AG09319 (cell line): Measurements from ENCODE around the gene IRF2.

ENCODE experiments used
- DNase-seq: peaks from one replicate; pipeline ENCODE4 v3.0.0-alpha.2; 2010; ENCODE audit warnings: low read depth; ENCODE audit errors: extremely low read depth
- TF ChIP-seq, protein P1 (sequence below): IDR thresholded peaks from 2 replicates; pipeline ENCODE4 v1.5.1; 2011; ENCODE audit warnings: low read depth, mild to moderate bottlenecking, inconsistent platforms, low read length, moderate library complexity

The IRF2 gene

DNA sequence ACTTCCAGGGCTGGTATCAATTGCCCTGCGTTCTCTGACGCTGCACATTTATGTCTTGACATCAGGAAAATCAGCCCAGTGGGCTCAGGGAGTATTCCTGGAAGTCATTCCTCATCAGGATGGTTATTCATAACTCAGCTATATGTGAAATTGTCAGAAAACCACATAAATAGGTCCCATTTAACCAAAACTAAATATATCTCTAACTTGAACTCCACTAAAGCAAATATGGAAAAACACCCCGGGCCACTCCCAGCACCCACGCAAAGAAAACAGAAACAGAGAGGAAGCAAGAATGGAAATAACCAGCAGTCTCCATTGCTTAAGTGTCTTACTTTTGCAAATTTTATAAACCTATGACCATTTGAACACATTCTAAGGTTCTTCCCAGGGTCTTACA lies 112.0 kb downstream of the IRF2 start:
- TF ChIP-seq, protein P1, sequence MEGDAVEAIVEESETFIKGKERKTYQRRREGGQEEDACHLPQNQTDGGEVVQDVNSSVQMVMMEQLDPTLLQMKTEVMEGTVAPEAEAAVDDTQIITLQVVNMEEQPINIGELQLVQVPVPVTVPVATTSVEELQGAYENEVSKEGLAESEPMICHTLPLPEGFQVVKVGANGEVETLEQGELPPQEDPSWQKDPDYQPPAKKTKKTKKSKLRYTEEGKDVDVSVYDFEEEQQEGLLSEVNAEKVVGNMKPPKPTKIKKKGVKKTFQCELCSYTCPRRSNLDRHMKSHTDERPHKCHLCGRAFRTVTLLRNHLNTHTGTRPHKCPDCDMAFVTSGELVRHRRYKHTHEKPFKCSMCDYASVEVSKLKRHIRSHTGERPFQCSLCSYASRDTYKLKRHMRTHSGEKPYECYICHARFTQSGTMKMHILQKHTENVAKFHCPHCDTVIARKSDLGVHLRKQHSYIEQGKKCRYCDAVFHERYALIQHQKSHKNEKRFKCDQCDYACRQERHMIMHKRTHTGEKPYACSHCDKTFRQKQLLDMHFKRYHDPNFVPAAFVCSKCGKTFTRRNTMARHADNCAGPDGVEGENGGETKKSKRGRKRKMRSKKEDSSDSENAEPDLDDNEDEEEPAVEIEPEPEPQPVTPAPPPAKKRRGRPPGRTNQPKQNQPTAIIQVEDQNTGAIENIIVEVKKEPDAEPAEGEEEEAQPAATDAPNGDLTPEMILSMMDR: no peak
- DNase-seq: no peak

DNA sequence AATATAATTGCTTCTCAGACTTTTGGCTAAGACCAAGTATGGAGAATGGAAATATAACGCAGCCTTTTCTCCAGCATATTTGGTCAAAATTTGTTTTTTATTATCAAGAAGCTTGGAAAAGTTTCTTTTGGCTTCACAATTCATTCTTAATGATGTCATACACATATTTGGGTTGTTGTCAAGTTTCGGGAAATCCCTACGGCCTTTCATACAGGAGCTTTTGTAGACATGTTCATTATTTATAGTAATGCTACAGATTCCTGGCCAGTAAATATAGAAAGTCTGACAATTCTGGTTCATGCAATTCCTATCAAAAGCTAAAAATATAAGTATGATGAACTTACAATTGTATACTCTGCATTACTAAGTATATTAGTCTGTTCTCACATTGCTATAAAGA lies 112.9 kb downstream of the IRF2 start:
- TF ChIP-seq, protein P1: no peak
- DNase-seq: no peak

DNA sequence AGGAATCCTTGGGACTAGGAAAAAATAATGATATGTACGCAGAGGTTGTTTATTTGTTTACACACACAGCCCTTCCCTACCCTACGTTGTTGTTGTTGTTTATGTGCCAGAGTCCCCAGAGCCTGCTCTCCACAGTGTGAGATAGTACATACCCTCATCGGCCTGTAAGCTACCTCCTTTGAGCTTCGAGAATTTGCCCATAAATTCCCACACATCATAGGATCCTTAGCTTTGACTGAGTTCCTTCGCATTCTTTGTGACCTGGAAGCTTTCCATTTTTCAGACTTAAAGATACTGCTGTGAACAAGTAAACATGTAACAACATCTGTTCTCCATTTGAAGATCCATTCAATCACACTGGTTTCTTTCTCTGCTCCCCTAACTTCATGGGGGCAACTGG lies 114.5 kb downstream of the IRF2 start:
- no peak for DNase-seq
- TF ChIP-seq, protein P1: no peak

DNA sequence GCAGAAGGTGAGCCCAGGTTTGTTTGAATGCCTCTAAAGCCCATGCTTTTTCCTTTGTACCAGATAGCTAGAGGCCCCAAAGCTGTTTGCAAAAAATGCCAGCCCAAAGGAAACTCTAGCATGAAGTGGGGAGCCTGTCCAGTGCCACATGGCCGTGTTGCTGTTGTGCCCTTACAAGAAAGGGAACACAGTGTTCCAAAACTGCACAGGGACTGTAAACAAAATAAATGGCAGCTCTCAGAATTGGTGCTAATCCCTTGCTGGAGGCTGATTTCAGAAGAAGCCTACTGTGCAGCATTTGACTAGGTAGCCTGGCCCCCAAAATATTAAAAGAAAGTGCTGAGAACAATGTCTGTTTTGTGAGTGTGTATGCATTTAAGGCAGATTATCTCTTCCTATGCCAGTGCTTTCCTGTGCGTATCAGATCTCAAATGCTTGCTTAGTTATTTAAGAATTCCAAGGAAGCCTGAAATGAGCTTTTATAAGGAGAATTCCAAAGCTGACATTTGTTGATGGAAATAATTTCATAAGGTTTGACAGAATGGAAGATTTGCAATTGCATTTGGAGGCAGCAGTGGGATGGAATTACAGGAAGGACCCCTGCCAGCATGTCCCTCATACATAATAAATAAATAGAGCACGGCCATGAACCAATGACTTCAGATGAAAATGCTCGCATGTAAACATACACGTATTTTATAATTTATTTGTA lies 115.7 kb downstream of the IRF2 start:
- no peak for DNase-seq
- TF ChIP-seq, protein P1: no peak

DNA sequence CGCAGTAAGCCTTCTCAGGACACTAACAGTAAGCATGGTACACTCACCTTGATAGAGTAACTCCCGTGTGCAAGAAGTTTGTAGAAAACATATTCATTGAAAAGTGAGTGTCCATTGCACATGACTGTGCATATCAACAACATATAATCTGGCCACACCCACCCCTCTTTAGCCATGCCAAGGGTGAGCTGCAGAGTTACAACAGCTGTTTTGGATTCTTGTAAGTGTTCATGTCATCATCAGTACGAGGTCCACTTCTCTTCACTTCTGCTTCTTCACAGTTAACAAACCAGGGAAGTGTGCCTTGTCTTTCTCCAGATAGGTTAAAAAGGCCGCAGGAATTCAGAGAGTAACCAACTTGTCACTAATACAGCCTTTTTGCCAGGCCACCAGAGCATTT lies 116.6 kb downstream of the IRF2 start:
- TF ChIP-seq, protein P1: no peak
- DNase-seq: no peak

DNA sequence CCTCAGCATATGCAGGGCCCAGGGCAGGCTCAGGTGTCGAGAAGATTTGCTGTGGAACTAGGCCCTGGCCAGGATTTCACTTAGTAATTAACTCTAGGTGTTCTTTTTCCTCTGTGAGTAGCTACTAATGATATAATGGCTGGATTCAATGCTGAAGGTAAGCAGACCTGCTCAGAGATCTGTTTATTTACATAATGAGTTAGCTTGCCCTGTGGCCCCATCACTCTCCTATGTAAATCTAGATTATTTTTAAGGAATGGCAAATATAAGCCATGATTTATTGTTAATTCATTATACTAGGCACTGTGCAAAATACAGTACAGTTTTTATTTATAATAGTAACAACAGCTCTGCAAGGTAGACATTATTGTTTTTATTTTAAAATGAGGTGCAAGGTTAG lies 117.2 kb downstream of the IRF2 start:
- TF ChIP-seq, protein P1: no peak
- DNase-seq: no peak

DNA sequence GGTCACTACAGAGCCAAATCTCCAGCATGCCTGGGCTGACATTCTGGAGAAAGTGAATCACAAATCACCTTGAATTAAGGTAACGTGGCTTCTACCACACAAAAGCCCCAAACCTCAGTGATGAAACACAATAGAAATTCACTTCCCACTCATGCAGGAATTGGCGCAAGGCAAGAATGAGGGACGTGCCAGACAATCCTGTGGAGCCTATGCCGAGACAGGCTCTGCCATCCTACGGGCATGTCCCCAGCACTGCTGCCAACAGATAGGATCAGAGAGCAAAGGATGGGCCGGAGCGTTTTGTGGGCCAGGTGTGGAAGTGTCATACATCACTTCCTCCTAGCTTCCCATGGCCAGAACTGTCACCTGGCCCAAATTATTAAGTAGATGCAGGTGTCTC lies 118.0 kb downstream of the IRF2 start:
- TF ChIP-seq, protein P1: no peak
- no peak for DNase-seq
